ENCODE results near the gene PLAC9. TPM values are rescaled to one million over a fixed set of nuclear protein-coding genes. Genes with fewer than 3 reads are reported as not detected.

The PLAC9 gene
- total RNA-seq, 1 donor from 2014 or later: 45.2 TPM

DNA sequence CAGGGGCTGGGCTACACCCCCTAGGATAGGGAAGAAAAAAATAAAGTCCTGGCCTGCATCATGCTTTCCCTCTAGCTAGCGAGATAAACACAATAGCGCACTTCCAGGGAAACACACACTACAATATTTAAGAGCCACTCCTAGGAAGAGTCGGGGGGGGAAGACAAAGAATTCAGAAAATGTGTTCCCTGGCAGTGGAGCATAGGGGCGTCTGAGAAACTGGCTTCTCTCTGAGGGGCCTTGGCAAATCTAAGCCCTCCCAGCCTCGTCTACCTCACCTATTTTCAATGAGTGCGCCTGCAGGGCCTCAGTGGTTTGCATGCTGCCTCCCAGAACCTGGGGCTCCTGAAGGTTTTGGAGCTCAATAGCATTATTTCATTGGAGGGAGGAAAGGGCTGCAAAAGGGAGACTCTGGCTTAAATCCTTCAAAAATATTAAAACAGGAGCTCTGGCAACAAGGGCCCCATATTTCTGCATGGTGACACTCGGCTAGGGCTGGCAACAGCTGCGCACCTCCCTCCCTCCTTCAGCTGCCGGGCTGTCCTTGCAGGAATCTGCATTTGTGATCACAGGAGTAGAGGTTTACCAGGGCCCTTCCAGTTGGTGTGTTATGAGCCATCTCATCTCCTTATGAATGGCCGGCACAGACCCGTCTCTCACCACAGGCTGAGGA lies 62.0 kb downstream of the PLAC9 start:
- DNase-seq (ENCODE audit: missing footprints) (no peak), ATAC-seq (no peak)
- intact Hi-C loops (cut with DNase I): no loop called here

Other genes starting within 250 kb of the PLAC9 start
- 0.43 TPM for gene SFTPD, start 183.6 kb upstream of the PLAC9 start, total RNA-seq
- gene TMEM254, start 54.1 kb upstream of the PLAC9 start, total RNA-seq: 9.7 TPM
- gene ANXA11, start 72.8 kb downstream of the PLAC9 start, total RNA-seq: 420 TPM
- gene MAT1A, start 156.9 kb downstream of the PLAC9 start, total RNA-seq: 0.19 TPM
- not detected for gene DYDC1, start 224.0 kb downstream of the PLAC9 start, total RNA-seq
- not detected for gene DYDC2, start 224.1 kb downstream of the PLAC9 start, total RNA-seq